A204.1 (cell line): ENCODE data around the gene CXCL11.
"Not testable (repeated sequence)": the region's sequence is repeated elsewhere in the genome, so short reads cannot be mapped to it uniquely, and the experiment has no call there.

Source experiments
- FAIRE-seq: peaks from 2 replicates; lab custom pipeline; 2012; peaks lifted over from hg19 to GRCh38; lab: Jason Lieb, UNC

CXCL11 gene

GRCh38 chr4:76000279-76000678 lies 35.6 kb downstream of the CXCL11 start:
- FAIRE-seq = no peak

GRCh38 chr4:75998525-75999147 lies 37.2 kb downstream of the CXCL11 start:
- not testable (repeated sequence) for FAIRE-seq

GRCh38 chr4:75997946-75998345 lies 37.9 kb downstream of the CXCL11 start:
- FAIRE-seq = no peak

GRCh38 chr4:75997081-75997480 lies 38.8 kb downstream of the CXCL11 start:
- no peak for FAIRE-seq

- FAIRE-seq = peak; percentile 96
These were observed 40.1 kb downstream of the CXCL11 start for GRCh38 chr4:75995727-75996126.

- FAIRE-seq = no peak
These were observed 43.4 kb downstream of the CXCL11 start for GRCh38 chr4:75992462-75992861.

GRCh38 chr4:75989846-75990528 lies 45.9 kb downstream of the CXCL11 start:
- FAIRE-seq = no peak

GRCh38 chr4:75985116-75985515 lies 50.8 kb downstream of the CXCL11 start:
- FAIRE-seq = no peak
